ENCODE results near the gene ZNRF3.

- TF ChIP-seq, protein P1, sequence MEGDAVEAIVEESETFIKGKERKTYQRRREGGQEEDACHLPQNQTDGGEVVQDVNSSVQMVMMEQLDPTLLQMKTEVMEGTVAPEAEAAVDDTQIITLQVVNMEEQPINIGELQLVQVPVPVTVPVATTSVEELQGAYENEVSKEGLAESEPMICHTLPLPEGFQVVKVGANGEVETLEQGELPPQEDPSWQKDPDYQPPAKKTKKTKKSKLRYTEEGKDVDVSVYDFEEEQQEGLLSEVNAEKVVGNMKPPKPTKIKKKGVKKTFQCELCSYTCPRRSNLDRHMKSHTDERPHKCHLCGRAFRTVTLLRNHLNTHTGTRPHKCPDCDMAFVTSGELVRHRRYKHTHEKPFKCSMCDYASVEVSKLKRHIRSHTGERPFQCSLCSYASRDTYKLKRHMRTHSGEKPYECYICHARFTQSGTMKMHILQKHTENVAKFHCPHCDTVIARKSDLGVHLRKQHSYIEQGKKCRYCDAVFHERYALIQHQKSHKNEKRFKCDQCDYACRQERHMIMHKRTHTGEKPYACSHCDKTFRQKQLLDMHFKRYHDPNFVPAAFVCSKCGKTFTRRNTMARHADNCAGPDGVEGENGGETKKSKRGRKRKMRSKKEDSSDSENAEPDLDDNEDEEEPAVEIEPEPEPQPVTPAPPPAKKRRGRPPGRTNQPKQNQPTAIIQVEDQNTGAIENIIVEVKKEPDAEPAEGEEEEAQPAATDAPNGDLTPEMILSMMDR (IDR thresholded peaks at IDR 0.05; ENCODE audit: poor library complexity, severe bottlenecking): no peak
- no peak for TF ChIP-seq RAD21 (conservative IDR thresholded peaks at IDR 0.05)
- TF ChIP-seq TAF1 (IDR thresholded peaks at IDR 0.05; ENCODE audit: low read depth): no peak
- no peak for TF ChIP-seq EZH2 (IDR thresholded peaks at IDR 0.05; ENCODE audit: borderline replicate concordance, insufficient read depth, low read length, poor library complexity, severe bottlenecking)
Observed at GRCh38 chr22:28883657-28883916, 215 bp downstream of the ZNRF3 start.
